Upper lobe of left lung (tissue), 6 donors: ENCODE measurements around the gene PLCG2. TPM values are rescaled to one million over a fixed set of nuclear protein-coding genes. Genes with fewer than 3 reads are reported as not detected.

Experiments used
- ATAC-seq, 2 donors: fragments of 200-7000 bp; cut with Tn5 transposase; one replicate each; pipeline ENCODE4 v1.9.1; 2022; ENCODE audit warnings: mild to moderate bottlenecking in 2 of 2, moderate library complexity in 2 of 2; ENCODE audit not compliant: low FRiP score in 2 of 2
- DNase-seq, 2 donors: peaks; one replicate each; pipeline ENCODE4 v3.0.0-alpha.2; 2019 to 2020
- H3K27ac ChIP-seq, 4 donors: fragments of 200-600 bp; sonication (generic); one replicate each; pipeline ENCODE4 v1.5.1; 2016 to 2019
- H3K27me3 ChIP-seq, 4 donors: fragments of 200-600 bp; sonication (generic); one replicate each; pipeline ENCODE4 v1.5.1; 2017 to 2019
- H3K36me3 ChIP-seq, 4 donors: fragments of 200-600 bp; sonication (generic); one replicate each; pipeline ENCODE4 v1.5.1; 2016 to 2019
- H3K4me1 ChIP-seq, 4 donors: fragments of 200-600 bp; sonication (generic); one replicate each; pipeline ENCODE4 v1.5.1; 2018 to 2019
- H3K4me3 ChIP-seq, 4 donors: fragments of 200-600 bp; sonication (generic); one replicate each; pipeline ENCODE4 v1.5.1; 2017 to 2019; ENCODE audit warnings: mild to moderate bottlenecking in 2 of 4, moderate library complexity in 1 of 4
- H3K9me3 ChIP-seq, 4 donors: fragments of 200-600 bp; sonication (generic); one replicate each; pipeline ENCODE4 v1.5.1; 2018 to 2019
- CTCF ChIP-seq, 6 experiments: fragments of 450-650 bp in 4 of 6; fragments of 200-600 bp in 2 of 6; sonication (generic) in 2 of 6; IDR thresholded peaks; one replicate each; pipeline ENCODE4 v1.5.1; 2016 to 2019; ENCODE audit warnings: antibody characterized with exemption in 6 of 6
- EP300 ChIP-seq, 4 donors: sonication (generic); formaldehyde crosslinking; IDR thresholded peaks; one replicate each; pipeline ENCODE4 v1.5.1; 2017; ENCODE audit warnings: antibody characterized with exemption in 4 of 4, control low read depth in 2 of 4
- POLR2A ChIP-seq, 4 donors: fragments of 450-650 bp; IDR thresholded peaks; one replicate each; pipeline ENCODE4 v1.5.1; 2016 to 2017; ENCODE audit warnings: antibody characterized with exemption in 4 of 4, mild to moderate bottlenecking in 2 of 4
- POLR2AphosphoS5 ChIP-seq, 2 donors: sonication (generic); formaldehyde crosslinking; IDR thresholded peaks; one replicate each; pipeline ENCODE4 v1.5.1; 2017; ENCODE audit warnings: antibody characterized with exemption in 2 of 2
- WGBS, 2 donors: methylation state at CpG; one replicate each; pipeline ENCODE4 v1.1.5; 2017 to 2018; 5-methylcytosine and 5-hydroxymethylcytosine counted together
- total RNA-seq, 6 donors: library from RNA; depleted of rRNA in 4 of 6; stranded (reverse); fragments of >200 nt in 4 of 6; gene quantifications; one replicate each; pipeline versions ENCODE4 v1.1.0 to v1.2.1, GENCODE V29; 2016 to 2021
- donor health status: DM: no; HTN: no; CAD: no; lungs with moderate emphysema.
- donor health status: DM: no; HTN: yes; CAD: no; lungs with severe emphysema.

The PLCG2 gene
- total RNA-seq, 6 donors from 2014 or later, result 13.8 to 85.9 (median 35.1) TPM

- Histone ChIP-seq H3K4me1 (peaks cover 16 to 33% (median 31%) of the 10 kb centered on the region in 4 donors), H3K9me3 (no peaks in the 10 kb centered on the region), H3K4me3 (no peak overlapping the region), H3K27ac (peak overlapping the region; percentile 54 to 88 (median 80)), H3K36me3 (no peaks in the 10 kb centered on the region), H3K27me3 (no peaks in the 10 kb centered on the region)
- WGBS, 2 donors, result 90 to 98% methylated on average over 4 to 7 of the region's 7 CpGs
- ATAC-seq (peak in 1 of 2 donors; percentile 12), DNase-seq (no peak)
- TF ChIP-seq EP300 (IDR thresholded peaks at IDR 0.05) (no peak), POLR2A (IDR thresholded peaks at IDR 0.05) (no peak), POLR2AphosphoS5 (IDR thresholded peaks at IDR 0.05) (no peak), CTCF (IDR thresholded peaks at IDR 0.05) (no peak)
These were observed 26.2 kb upstream of the PLCG2 start for GRCh38 chr16:81752876-81753227.

GRCh38 chr16:81754858-81755257 is 24.2 kb upstream of the PLCG2 start:
- Histone ChIP-seq H3K36me3 (no peaks in the 10 kb centered on the region), H3K27ac (no peak overlapping the region), H3K27me3 (no peaks in the 10 kb centered on the region), H3K9me3 (no peaks in the 10 kb centered on the region), H3K4me3 (no peak overlapping the region), H3K4me1 (peaks cover 16 to 33% (median 31%) of the 10 kb centered on the region in 4 donors)
- 95 to 100% methylated on average over 1 of the region's 1 CpG for WGBS, 2 donors
- ATAC-seq (no peak), DNase-seq (no peak)
- TF ChIP-seq POLR2A (IDR thresholded peaks at IDR 0.05) (no peak), CTCF (IDR thresholded peaks at IDR 0.05) (no peak), EP300 (IDR thresholded peaks at IDR 0.05) (no peak), POLR2AphosphoS5 (IDR thresholded peaks at IDR 0.05) (no peak)

GRCh38 chr16:81755915-81756614 is 23.0 kb upstream of the PLCG2 start:
- Histone ChIP-seq H3K4me3 (no peak overlapping the region), H3K27ac (peak overlapping the region in 3 of 4 donors; percentile 3 to 68 (median 36)), H3K36me3 (no peaks in the 10 kb centered on the region), H3K9me3 (no peaks in the 10 kb centered on the region), H3K27me3 (no peaks in the 10 kb centered on the region), H3K4me1 (peaks cover 16 to 33% (median 31%) of the 10 kb centered on the region in 4 donors)
- WGBS, 2 donors, result 38 to 42% methylated on average over 11 to 13 of the region's 13 CpGs
- ATAC-seq (peak; percentile 19 to 37), DNase-seq (no peak)
- TF ChIP-seq EP300 (IDR thresholded peaks at IDR 0.05), result no peak
- TF ChIP-seq CTCF (IDR thresholded peaks at IDR 0.05), result no peak
- no peak for TF ChIP-seq POLR2AphosphoS5 (IDR thresholded peaks at IDR 0.05)
- no peak for TF ChIP-seq POLR2A (IDR thresholded peaks at IDR 0.05)

- Histone ChIP-seq H3K27me3 (no peaks in the 10 kb centered on the region), H3K27ac (peak overlapping the region in 3 of 4 donors; percentile 3 to 68 (median 36)), H3K4me1 (peaks cover 14 to 31% (median 28%) of the 10 kb centered on the region in 4 donors), H3K9me3 (no peaks in the 10 kb centered on the region), H3K36me3 (no peaks in the 10 kb centered on the region), H3K4me3 (no peak overlapping the region)
- TF ChIP-seq CTCF (IDR thresholded peaks at IDR 0.05) (no peak), POLR2A (IDR thresholded peaks at IDR 0.05) (no peak), POLR2AphosphoS5 (IDR thresholded peaks at IDR 0.05) (no peak), EP300 (IDR thresholded peaks at IDR 0.05) (no peak)
- ATAC-seq (no peak), DNase-seq (no peak)
- WGBS, 2 donors, result 49 to 69% methylated on average over 8 to 9 of the region's 9 CpGs
These were observed 22.3 kb upstream of the PLCG2 start for GRCh38 chr16:81756615-81757356.
